MCF 10A (cell line): ENCODE measurements around the gene UBR4. TPM values are rescaled to one million over a fixed set of nuclear protein-coding genes. Genes with fewer than 3 reads are reported as not detected.

Source experiments
- BruUV-seq: library from RNA; stranded (reverse); fragments of 400-500 nt; replicated peaks from 2 replicates; lab custom pipeline; 2021; lab: Mats Ljungman, UMichigan
- CTCF ChIA-PET: fragments of 300-600 bp; sonication (Branson Sonifier 250); formaldehyde crosslinking; extraction: SDS; loops from one replicate; lab custom pipeline; 2021; ENCODE audit warnings: antibody characterized with exemption, inconsistent platforms; lab: Yijun Ruan, JAX
- POLR2A ChIA-PET: fragments of 300-600, 350-650 bp; sonication (Branson Sonifier 250); formaldehyde crosslinking; extraction: SDS; loops from one replicate; lab custom pipeline; 2020; ENCODE audit warnings: antibody characterized with exemption, inconsistent platforms; lab: Yijun Ruan, JAX
- DNase-seq: peaks from one replicate; pipeline ENCODE4 v3.0.0-alpha.2; 2018; ENCODE audit not compliant: unreplicated experiment
- H3K27ac Mint-ChIP-seq: one replicate; pipeline ENCODE4 v1.8.0; 2022; ENCODE audit warnings: mild to moderate bottlenecking, low read depth, mixed read lengths; ENCODE audit not compliant: unreplicated experiment
- H3K27me3 Mint-ChIP-seq: one replicate; pipeline ENCODE4 v1.8.0; 2022; ENCODE audit warnings: mixed read lengths; ENCODE audit not compliant: insufficient read depth, unreplicated experiment
- H3K36me3 Mint-ChIP-seq: one replicate; pipeline ENCODE4 v1.8.0; 2022; ENCODE audit warnings: mild to moderate bottlenecking, moderate library complexity, mixed read lengths; ENCODE audit not compliant: insufficient read depth, unreplicated experiment
- H3K4me1 Mint-ChIP-seq: one replicate; pipeline ENCODE4 v1.8.0; 2022; ENCODE audit warnings: mixed read lengths; ENCODE audit not compliant: insufficient read depth, unreplicated experiment
- H3K4me3 Mint-ChIP-seq: one replicate; pipeline ENCODE4 v1.8.0; 2022; ENCODE audit warnings: mild to moderate bottlenecking, moderate library complexity, mixed read lengths; ENCODE audit not compliant: unreplicated experiment
- H3K9me3 Mint-ChIP-seq: one replicate; pipeline ENCODE4 v1.8.0; 2022; ENCODE audit warnings: mixed read lengths; ENCODE audit not compliant: unreplicated experiment
- CTCF ChIP-seq: fragments of 200-600 bp; IDR thresholded peaks from one replicate; pipeline ENCODE4 v1.8.0; 2022; ENCODE audit warnings: antibody characterized with exemption, mild to moderate bottlenecking; ENCODE audit not compliant: unreplicated experiment
- intact Hi-C: fragments of 100-400 bp; cut with micrococcal nuclease; formaldehyde crosslinking; loops from 2 replicates; pipeline ENCODE4 v1.14.1; 2022
- total RNA-seq: library from RNA; stranded (reverse); gene quantifications from 2 replicates; pipeline ENCODE4 v1.2.3, GENCODE V29; 2022

Gene UBR4
- total RNA-seq, 1 experiment from 2014 or later, result 154 TPM

- intact Hi-C loops, result no loop called here
- Mint-ChIP-seq H3K4me1 (no peaks in the 10 kb centered on the region), H3K36me3 (no peaks in the 10 kb centered on the region), H3K4me3 (no peak overlapping the region), H3K27ac (no peak overlapping the region), H3K9me3 (no peaks in the 10 kb centered on the region), H3K27me3 (no peaks in the 10 kb centered on the region)
- ChIA-PET POLR2A (no interaction called here), CTCF (interaction anchor here (0.5 to 0.8 kb wide), 4 partner anchors 14 to 48 kb away, joined by 3 to 4 read pairs (median 4); no protein-coding TSS in a partner anchor)
- no peak for DNase-seq
- no peak for TF ChIP-seq CTCF
- no TSS peak for BruUV-seq
These were observed 160.8 kb downstream of the UBR4 start for GRCh38 chr1:19049128-19049768.

- intact Hi-C loops, result no loop called here
- POLR2A ChIA-PET, result no interaction called here
- CTCF ChIA-PET, result interaction anchor here (1.6 kb wide), 1 partner anchor 134 kb away, joined by 6 read pairs; no protein-coding TSS in a partner anchor
- no peak for DNase-seq
- no peaks in the 10 kb centered on the region for H3K9me3 Mint-ChIP-seq
- no peak overlapping the region for H3K4me3 Mint-ChIP-seq
- H3K27ac Mint-ChIP-seq, result no peak overlapping the region
- H3K4me1 Mint-ChIP-seq, result no peaks in the 10 kb centered on the region
- H3K27me3 Mint-ChIP-seq, result no peaks in the 10 kb centered on the region
- TF ChIP-seq CTCF, result no peak
- H3K36me3 Mint-ChIP-seq, result no peaks in the 10 kb centered on the region
- no TSS peak for BruUV-seq
These were observed 162.9 kb downstream of the UBR4 start for GRCh38 chr1:19046972-19047731.

- Mint-ChIP-seq H3K4me3 (no peak overlapping the region), H3K27ac (no peak overlapping the region), H3K36me3 (no peaks in the 10 kb centered on the region), H3K4me1 (no peaks in the 10 kb centered on the region), H3K9me3 (no peaks in the 10 kb centered on the region), H3K27me3 (peaks cover 7% of the 10 kb centered on the region)
- TF ChIP-seq CTCF, result no peak
- intact Hi-C loops, result no loop called here
- POLR2A ChIA-PET, result no interaction called here
- DNase-seq, result no peak
- no TSS peak for BruUV-seq
- CTCF ChIA-PET, result interaction anchor here (0.6 to 0.7 kb wide), 2 partner anchors 17 to 173 kb away, joined by 3 read pairs; no protein-coding TSS in a partner anchor
These were observed 163.9 kb downstream of the UBR4 start for GRCh38 chr1:19045898-19046880.
